COLO829 (cell line): ENCODE results near the gene WRNIP1.
A peak's percentile ranks its signal among the peaks of the same experiment; 100 is the strongest.

ENCODE experiments used
- DNase-seq: peaks from one replicate; pipeline ENCODE4 v3.0.0; 2012; ENCODE audit warnings: low spot score

WRNIP1 gene

DNA sequence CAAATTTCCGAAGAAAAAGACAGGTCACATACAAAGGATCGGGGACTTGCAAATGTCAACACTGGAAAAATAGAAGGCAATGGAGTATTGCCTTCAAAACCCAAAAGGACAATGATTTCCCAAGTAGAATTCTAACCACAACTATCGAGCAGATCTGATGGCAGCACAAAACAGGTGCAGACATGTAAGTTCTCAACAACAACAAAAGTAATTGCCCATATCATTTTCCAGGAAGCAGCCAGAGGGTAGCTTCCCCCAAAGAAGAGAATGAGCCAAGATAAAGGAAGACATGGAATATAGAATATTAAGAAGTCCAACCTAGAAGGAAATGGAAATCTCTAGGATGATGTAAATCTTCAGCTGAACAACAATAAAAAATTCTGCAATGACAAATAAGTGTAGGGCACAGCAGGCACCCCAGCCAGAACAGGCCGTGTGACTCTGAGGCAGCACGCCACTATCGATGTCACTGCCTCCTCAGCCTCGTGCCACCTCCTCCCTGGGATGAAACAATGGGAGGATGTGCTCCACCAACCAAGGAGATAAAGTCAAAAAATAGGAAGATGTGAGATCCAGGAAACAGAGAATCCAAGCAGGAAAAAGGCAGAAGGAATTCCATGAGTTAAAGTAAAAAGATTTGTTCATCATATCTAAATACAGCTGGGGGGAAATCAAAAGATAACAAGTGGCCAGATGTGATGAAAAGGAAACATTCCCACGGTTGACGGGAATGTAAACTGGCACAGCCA is 42.3 kb downstream of the WRNIP1 start:
- DNase-seq = no peak

DNA sequence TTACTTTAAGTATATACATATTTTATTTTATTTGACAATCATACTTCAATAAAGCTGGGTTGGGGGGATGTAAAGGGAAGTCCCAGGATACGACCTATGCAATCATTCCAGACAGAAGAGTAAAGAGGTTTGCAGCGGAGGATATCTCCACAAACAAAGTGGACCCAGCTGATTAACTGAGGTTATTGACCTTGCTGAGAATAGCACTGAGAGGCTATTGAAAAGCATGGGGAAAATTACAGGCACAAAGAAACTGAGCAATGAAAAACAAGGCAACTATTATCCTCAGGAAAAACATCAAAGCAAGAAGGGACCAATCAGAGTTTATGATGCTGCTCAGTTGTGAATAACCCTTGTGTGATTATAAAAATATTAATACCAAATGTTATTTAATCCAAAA is 43.8 kb downstream of the WRNIP1 start:
- DNase-seq = peak; percentile 89

DNA sequence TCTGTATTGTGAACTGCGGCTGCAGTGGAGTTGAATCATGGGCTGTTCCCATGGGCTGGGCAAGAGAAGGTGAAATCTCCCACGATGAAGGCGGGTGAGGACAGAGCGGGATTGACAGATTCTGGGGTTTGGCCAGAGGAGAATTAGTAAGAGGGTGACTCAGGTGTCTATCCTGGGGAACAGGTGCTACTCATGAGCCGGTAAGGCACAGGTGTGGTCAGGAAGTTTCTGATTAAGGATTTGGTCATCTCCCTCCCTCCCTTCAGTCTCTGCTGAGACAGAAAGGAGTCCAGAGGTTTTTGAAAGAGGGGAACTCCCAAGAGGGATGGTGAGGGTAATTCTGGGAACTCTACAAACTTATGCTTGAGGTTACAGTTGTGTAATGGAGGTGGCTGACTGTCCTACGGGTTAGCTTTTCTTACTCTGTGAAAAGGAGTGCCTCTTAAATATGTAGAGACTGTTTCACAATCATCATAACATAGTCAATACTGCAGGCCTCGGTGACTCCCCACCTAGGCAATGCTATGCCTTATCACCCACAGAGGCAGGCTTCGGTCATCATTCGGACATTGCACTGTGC is 45.0 kb downstream of the WRNIP1 start:
- no peak for DNase-seq

DNA sequence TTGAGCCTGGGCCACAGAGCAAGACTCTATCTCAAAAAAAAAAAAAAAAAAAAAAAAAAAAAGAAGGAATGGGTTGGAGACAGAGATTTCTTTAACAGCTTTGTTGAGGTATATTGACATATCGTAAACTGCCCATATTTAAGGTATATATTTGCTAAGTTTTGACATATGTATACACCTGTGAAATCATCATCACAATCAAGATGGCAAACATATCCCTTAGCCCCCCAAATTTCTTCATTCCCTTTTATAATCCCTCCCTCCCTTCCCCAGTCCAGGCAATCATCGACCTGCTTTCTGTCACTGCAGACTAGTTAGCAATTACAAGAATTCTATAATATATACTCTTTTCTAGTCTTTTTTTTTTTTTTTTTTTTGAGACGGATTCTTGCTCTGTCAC is 47.5 kb downstream of the WRNIP1 start:
- no peak for DNase-seq

DNA sequence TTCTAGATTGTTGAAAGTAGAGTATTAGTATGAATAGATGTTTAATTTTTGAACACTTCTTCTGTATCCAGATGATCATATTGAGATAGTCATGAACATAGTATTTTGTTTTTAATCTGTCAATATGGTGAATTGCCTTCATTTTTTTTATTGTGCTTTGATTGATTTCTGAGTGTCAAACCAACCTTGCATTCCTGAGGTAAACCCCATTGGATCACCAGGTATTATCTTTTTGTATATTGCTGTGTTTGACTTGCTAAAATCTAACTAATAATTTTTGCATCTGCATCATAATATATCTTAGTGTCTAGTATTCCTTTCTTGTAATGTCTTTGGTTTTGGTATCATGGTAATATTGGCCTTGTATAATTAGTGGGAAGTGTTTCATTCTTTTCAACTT is 51.0 kb downstream of the WRNIP1 start:
- no peak for DNase-seq

DNA sequence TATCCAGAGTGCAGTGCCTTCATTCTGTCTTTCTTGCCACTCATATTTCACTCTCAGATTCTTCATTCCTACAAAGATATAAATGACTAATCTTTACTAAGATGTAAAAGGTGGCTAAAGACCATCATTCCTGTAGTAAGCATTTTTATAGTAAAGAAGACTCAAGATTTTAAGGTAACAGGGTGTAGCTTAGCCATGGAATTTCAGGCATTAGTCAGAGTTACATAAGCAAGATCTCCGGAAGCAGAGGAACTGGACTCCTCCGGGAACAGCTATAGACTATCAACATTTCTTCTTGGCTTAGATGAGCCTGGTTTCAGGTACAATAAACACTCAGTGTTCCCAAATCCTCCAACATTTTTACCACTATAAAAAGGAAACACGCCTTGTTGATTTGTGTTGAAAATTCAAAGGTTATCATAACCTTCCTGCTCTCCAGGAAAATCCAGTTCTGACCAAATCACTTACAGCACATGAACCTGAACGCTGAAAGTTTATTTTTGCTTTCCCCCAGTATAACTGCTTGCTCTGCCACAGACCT is 52.8 kb downstream of the WRNIP1 start:
- no peak for DNase-seq

DNA sequence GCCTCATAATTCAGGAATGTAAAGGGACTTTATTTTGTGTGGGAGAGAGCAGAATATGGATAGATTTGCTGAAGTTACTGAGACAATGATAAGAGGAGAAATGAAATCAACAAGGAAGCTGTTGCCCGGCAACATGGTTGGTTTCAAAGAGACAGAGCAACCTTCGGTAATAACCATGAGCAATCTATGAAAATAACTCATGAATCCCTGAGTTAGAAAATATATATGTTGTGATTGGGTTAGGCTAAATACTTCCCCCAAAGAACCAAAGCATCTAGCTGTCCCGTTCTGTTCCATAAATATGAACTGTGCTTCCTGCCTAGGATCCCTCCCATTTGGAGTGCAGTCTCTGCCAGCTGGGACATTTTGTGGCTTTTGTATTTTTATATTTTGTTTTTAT is 53.4 kb downstream of the WRNIP1 start:
- no peak for DNase-seq

DNA sequence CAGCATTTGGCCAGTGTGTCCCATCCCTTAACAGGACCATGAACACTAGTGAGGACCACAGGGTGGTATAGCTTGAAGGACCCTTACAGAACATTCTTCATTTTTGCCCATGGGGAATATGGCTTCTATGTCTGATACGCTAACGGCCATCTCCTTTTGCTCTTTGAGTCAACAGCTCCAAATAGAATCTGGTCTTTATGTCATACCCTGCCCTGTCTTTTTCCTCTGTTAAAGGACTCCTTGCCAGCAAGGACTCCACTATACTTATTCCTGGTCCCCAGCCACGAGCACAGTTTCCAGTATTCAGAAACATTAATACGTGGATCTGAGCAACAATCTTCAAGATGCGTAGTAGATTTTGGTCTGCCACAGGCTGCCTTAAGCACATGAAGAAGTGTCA is 53.9 kb downstream of the WRNIP1 start:
- no peak for DNase-seq

DNA sequence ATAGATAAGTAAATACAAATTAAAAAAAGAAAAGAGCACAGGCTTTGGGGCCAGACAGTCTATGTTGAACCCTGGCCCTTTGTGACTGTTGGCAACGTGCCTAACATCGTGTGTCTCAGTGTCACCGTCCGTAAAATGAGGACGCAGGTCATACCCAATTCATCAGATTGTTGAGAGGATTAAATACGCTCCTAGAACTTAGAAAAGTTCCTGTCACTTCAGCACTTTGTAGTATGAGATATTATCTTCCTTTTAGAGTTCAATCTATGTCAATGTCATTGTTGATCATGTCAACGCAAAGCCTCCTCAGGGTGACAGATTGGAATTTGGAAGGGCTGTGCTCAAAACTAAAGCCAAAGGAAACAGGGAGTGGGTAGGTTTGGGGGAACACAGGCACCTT is 54.8 kb downstream of the WRNIP1 start:
- DNase-seq = no peak

DNA sequence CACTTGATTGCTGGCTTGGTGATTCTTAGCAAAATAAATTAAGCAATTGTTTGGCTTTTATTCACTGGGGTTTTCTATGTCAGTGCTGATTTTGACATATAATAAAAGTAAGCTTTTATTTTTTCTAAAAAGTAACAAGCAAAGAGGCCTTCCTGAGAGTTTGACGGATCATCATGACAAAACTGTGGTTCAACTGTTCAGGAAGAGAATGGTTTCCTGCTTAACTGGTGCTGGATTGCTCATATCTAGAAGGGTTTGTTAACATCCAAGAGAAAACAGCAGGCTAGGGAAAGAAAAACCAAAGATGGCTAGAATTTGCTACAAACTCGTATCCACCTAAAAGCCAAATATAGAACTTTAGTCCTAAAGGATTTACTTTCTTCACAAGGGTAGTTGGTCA is 55.2 kb downstream of the WRNIP1 start:
- no peak for DNase-seq

DNA sequence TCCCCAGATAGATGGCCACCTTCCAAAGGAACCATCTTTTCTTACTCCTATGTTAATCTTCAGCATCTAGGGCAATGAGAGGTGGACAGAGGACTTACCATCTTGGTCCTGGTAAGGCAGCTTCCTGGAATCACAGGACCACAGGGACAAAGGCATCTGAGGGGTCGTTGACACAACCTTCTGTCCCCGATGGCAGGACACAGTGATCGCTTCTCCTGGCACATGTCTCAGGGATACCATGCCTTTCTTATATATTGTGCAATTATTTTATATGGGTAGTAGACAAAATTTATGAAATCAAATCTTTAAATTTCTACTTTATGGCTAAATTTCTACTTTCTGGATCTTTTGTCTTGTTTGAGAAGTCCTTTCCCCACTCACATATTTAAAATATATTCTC is 56.4 kb downstream of the WRNIP1 start:
- no peak for DNase-seq

DNA sequence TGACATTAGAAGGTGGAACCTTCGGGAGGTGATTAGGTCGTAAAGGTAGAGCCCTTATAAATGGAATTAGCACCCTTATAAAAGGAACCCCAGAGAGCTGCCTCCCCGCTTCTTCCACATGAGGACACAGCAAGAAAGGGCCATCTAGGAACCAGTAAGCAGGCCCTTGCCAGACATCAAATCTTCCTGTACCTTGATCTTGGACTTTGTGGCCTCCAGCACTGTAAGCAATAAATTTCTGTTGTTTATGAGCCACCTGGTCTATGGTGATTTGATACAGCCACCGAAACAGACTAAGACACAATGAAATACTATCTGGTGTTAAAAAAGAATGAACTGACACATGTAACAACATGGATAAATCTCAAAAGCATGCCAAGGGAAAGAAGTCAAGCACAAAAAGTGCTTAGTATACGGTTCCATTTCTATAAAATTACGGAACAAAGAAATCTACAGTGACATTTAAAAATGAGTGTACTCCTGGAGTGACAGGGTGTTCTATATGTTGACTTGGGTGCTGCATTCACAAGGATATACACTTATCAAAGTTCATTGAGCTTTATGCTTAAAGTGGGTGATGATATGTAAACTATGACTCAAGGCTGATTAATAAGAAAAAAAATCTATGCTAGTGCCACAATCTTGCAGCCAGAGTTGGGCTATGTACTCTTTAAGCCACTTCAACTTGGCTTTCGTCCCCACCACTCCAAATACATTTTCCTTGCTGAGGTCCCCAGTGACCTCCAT is 58.1 kb downstream of the WRNIP1 start:
- DNase-seq = no peak

DNA sequence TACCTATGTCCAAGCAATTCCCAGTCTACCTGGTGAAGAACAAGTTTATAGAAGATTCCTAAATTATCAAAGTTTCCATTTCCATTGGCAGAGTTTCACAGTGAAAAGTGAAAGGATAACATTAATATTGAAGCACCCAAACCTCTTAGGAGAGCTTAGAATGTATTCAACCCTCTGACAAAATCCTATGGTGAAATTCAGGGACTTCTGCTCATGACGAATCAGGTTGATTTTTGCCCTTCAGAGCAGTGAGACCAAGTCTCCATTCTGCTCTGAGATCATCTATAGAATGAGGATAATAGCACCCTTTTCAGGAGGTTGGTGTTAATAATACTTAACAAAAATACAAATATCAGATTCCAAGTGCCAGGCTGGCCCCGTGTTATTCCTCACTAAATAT is 60.9 kb downstream of the WRNIP1 start:
- no peak for DNase-seq

DNA sequence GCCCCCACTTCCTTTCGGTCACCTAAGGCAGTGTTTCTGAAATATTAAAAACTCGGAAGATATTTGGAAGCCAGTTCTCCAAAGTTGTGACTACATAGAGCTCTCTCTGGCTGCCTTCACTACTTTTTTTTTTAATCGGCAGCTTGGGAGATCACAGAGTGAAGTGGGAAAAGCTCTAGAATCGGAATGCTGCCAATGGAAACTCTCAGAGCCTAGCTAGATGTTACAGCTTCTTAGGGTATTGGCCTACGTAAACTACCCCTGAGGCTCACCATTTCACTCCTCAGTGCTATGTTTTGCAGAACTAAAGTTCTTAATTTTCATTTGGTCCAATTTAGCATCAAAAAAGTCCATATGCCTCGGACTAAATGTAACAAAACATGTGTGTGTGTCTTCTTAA is 61.9 kb downstream of the WRNIP1 start:
- DNase-seq = no peak

DNA sequence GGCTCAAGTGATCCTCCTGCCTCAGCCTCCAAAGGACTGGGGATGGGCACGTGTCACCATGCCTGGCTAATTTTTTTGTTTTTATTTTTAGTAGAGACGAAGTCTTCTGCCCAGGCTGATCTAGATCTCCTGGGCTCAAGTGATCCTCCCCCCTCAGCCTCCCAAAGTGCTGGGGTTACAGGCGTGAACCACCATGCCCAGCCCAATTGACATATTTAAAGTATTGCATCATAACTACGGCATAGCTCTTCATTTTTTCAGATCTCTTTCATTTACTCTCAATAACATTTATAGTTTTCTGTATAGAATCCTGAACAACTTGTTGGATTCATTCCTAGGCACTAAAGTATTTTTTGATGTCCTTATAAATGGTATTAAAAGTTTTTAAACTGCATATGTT is 63.4 kb downstream of the WRNIP1 start:
- no peak for DNase-seq

DNA sequence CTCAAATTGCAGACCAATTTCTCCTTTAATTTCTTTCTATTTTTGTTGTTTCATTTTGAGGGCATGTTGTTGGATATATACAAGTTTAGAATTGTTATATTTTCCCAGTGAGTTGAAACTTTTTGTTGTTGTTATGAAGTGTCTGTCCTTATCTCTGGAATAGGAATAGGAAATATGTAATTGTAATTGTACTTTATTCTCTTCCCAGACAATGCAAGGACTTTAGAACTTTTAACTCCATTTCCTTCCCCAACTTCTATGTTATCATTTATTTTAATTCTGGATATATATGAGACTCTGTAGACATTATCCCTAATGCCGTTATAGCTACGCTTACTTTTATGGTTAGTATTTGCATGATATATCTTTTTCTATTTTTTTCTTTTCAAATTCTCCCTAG is 64.1 kb downstream of the WRNIP1 start:
- no peak for DNase-seq

DNA sequence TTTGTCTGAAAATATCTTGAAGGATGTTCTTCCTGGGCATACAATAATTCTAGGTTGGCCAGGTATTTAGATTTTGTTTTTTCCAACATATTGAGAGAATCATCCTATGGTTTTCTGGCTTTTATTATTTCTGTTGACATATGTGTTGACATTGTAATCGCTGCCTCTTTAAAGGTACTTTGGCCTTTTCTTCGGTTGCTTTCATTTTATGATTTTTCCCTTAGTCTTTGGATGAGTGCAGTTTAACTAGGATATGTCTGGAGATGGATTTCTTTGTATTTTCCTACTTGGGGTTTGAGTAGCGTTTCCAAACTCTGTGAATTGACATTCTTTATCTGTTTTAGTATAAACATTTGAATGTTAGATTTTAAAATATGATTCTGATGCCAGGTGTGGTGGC is 65.0 kb downstream of the WRNIP1 start:
- no peak for DNase-seq

DNA sequence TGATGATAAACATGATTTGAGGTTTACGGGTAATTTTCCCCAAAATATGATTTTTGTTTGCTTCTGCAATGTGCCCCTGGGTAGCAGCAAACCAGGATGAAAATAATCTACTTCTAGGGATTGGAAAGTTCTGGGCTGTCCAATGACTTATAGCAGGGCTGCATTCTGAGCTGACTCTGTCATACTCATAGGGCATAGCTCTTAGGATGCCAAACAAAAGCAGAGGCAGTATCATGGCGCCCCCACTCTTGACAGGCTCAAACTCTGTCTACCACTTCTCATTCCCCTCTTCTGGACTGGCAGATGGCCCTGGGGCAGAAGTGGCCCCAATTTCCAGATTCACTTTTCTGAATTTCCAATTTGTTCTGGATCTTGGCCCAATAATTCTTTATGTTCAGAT is 66.2 kb downstream of the WRNIP1 start:
- DNase-seq = no peak

DNA sequence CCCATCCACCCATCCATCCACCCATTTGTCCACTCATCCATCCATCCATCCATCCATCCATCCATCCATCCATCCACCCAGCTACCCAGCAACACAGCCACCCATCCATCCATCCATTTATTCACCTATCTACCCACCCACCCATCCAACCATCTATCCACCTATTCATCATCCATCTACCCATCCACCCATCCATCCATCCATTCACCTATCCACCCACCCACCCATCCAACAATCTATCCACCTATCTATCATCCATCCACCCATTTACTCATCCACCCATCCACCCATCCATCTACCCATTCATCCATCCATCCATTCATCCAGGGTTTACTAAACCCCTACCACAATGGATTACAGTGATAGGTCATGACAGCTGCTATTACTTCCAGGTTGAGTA is 69.1 kb downstream of the WRNIP1 start:
- DNase-seq = no peak
